ENCODE measurements around the gene MLH3.

DNA sequence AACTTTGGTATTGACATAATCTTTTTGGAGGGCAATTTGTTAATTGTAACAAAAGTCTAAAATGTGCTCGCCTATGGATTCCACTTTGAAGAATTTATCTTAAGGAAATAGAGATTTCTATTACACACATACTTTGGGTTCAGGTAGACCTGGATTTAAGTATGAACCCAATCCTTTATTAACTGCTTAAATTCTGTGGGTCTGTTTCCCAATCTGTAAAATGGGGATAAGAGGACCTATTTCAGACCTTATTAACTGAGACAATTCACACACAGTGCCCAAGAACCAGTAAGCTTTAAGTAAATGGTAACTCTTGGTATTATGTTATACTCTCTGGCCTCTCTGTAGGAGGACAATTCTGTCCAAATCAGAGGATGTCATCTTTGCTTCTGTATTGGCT is 49.4 kb downstream of the MLH3 start:
- TF ChIP-seq POLR2A (IDR thresholded peaks at IDR 0.05) (no peak), CTCF (IDR thresholded peaks at IDR 0.05) (no peak), EP300 (IDR thresholded peaks at IDR 0.05) (no peak)

Measured in upper lobe of left lung (tissue), 4 donors.